ENCODE results near the gene ATG3.

Gene ATG3

DNA sequence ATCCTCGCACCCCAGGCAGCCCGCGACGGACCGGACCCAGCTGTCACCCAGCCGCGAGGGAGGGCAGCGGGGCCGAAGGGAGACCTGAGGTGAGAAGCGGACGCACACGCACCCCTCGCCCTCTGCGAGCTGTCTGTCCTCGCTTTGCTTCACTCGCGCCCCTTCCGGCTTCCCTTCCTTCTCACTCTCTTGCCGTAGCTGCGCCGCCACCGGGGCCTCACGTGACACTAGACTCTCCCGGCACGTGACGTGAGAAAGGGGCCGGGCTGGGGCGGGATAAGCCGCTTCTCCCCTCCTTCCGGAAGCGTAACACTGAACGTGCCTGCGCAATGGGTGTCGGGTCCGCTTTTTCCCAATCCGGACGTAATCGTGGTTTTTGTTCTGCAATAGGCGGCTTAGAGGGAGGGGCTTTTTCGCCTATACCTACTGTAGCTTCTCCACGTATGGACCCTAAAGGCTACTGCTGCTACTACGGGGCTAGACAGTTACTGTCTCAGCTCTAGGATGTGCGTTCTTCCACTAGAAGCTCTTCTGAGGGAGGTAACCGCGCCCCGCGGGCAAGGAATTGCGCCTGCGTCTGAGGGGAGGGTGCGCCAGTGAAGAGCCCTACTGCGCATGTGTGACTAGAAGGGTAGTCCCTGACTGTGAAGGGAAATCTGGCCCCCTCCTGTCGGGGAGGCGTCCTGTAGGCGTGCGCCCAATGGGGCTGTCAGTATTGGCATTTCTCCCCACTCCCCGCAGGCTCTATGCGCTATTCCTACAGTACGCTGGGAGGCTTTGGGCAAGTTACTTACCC lies at the start of gene ATG3, which contains the start of gene SLC35A5:
TSS of gene ATG3 (minus strand) at position 229 of the 796 bp plus-strand sequence. CDS start 434 bp downstream, outside the sequence.
TSS of gene SLC35A5 (plus strand) at position 312 of the 796 bp plus-strand sequence. CDS start 1,359 bp downstream, outside the sequence.
- Histone ChIP-seq H3K36me3 (ENCODE audit: control insufficient read depth in 1 of 2, insufficient read depth in 2 of 2, low read length in 2 of 2) (peaks cover 0 to 13% of the 10 kb centered on the region in 2 donors), H3K9me3 (ENCODE audit: control insufficient read depth in 1 of 2, low read length in 2 of 2) (no peaks in the 10 kb centered on the region), H3K27me3 (ENCODE audit: low read depth, low read length) (no peaks in the 10 kb centered on the region), H3K27ac (ENCODE audit: low read length) (peak within 1 kb of the TSS; percentile 96), H3K4me1 (ENCODE audit: control insufficient read depth in 1 of 2, insufficient read depth in 2 of 2, low read length in 2 of 2) (peaks cover 17 to 21% of the 10 kb centered on the region in 2 donors), H3K4me3 (ENCODE audit: low read depth in 1 of 2, low read length in 2 of 2) (peak within 1 kb of the TSS; percentile 76 to 95)

- H3K36me3 ChIP-seq (ENCODE audit: control insufficient read depth in 1 of 2, insufficient read depth in 2 of 2, low read length in 2 of 2): peaks cover 13 to 56% of the 10 kb centered on the region in 2 donors
- H3K4me3 ChIP-seq (ENCODE audit: low read depth in 1 of 2, low read length in 2 of 2): no peak overlapping the region
- no peaks in the 10 kb centered on the region for H3K27me3 ChIP-seq (ENCODE audit: low read depth, low read length)
- H3K9me3 ChIP-seq (ENCODE audit: control insufficient read depth in 1 of 2, low read length in 2 of 2): no peaks in the 10 kb centered on the region
- H3K4me1 ChIP-seq (ENCODE audit: control insufficient read depth in 1 of 2, insufficient read depth in 2 of 2, low read length in 2 of 2): peaks cover 0 to 3% of the 10 kb centered on the region in 2 donors
- H3K27ac ChIP-seq (ENCODE audit: low read length): no peak overlapping the region
These were observed 48.4 kb upstream of the ATG3 start for GRCh38 chr3:112610121-112610520.

GRCh38 chr3:112607863-112608262 lies 46.1 kb upstream of the ATG3 start:
- H3K36me3 ChIP-seq (ENCODE audit: control insufficient read depth in 1 of 2, insufficient read depth in 2 of 2, low read length in 2 of 2): peaks cover 9 to 64% of the 10 kb centered on the region in 2 donors
- no peaks in the 10 kb centered on the region for H3K9me3 ChIP-seq (ENCODE audit: control insufficient read depth in 1 of 2, low read length in 2 of 2)
- no peak overlapping the region for H3K27ac ChIP-seq (ENCODE audit: low read length)
- H3K27me3 ChIP-seq (ENCODE audit: low read depth, low read length): no peaks in the 10 kb centered on the region
- H3K4me3 ChIP-seq (ENCODE audit: low read depth in 1 of 2, low read length in 2 of 2): no peak overlapping the region
- H3K4me1 ChIP-seq (ENCODE audit: control insufficient read depth in 1 of 2, insufficient read depth in 2 of 2, low read length in 2 of 2): peaks cover 0 to 3% of the 10 kb centered on the region in 2 donors

GRCh38 chr3:112606098-112606497 lies 44.3 kb upstream of the ATG3 start:
- Histone ChIP-seq H3K27ac (ENCODE audit: low read length) (no peak overlapping the region), H3K9me3 (ENCODE audit: control insufficient read depth in 1 of 2, low read length in 2 of 2) (no peaks in the 10 kb centered on the region), H3K4me1 (ENCODE audit: control insufficient read depth in 1 of 2, insufficient read depth in 2 of 2, low read length in 2 of 2) (peaks cover 0 to 3% of the 10 kb centered on the region in 2 donors), H3K27me3 (ENCODE audit: low read depth, low read length) (no peaks in the 10 kb centered on the region), H3K36me3 (ENCODE audit: control insufficient read depth in 1 of 2, insufficient read depth in 2 of 2, low read length in 2 of 2) (peaks cover 9 to 49% of the 10 kb centered on the region in 2 donors), H3K4me3 (ENCODE audit: low read depth in 1 of 2, low read length in 2 of 2) (no peak overlapping the region)

- Histone ChIP-seq H3K27ac (ENCODE audit: low read length) (no peak overlapping the region), H3K27me3 (ENCODE audit: low read depth, low read length) (no peaks in the 10 kb centered on the region), H3K9me3 (ENCODE audit: control insufficient read depth in 1 of 2, low read length in 2 of 2) (no peaks in the 10 kb centered on the region), H3K4me1 (ENCODE audit: control insufficient read depth in 1 of 2, insufficient read depth in 2 of 2, low read length in 2 of 2) (peaks cover 0 to 3% of the 10 kb centered on the region in 2 donors), H3K36me3 (ENCODE audit: control insufficient read depth in 1 of 2, insufficient read depth in 2 of 2, low read length in 2 of 2) (peaks cover 9 to 48% of the 10 kb centered on the region in 2 donors), H3K4me3 (ENCODE audit: low read depth in 1 of 2, low read length in 2 of 2) (no peak overlapping the region)
These were observed 43.5 kb upstream of the ATG3 start for GRCh38 chr3:112605285-112605684.

GRCh38 chr3:112604536-112604935 lies 42.8 kb upstream of the ATG3 start:
- H3K27ac ChIP-seq (ENCODE audit: low read length): no peak overlapping the region
- H3K27me3 ChIP-seq (ENCODE audit: low read depth, low read length): no peaks in the 10 kb centered on the region
- H3K4me3 ChIP-seq (ENCODE audit: low read depth in 1 of 2, low read length in 2 of 2): no peak overlapping the region
- no peaks in the 10 kb centered on the region for H3K9me3 ChIP-seq (ENCODE audit: control insufficient read depth in 1 of 2, low read length in 2 of 2)
- H3K36me3 ChIP-seq (ENCODE audit: control insufficient read depth in 1 of 2, insufficient read depth in 2 of 2, low read length in 2 of 2): peaks cover 6 to 41% of the 10 kb centered on the region in 2 donors
- peaks cover 0 to 3% of the 10 kb centered on the region in 2 donors for H3K4me1 ChIP-seq (ENCODE audit: control insufficient read depth in 1 of 2, insufficient read depth in 2 of 2, low read length in 2 of 2)

GRCh38 chr3:112602217-112602838 lies 40.6 kb upstream of the ATG3 start:
- peaks cover 0 to 3% of the 10 kb centered on the region in 2 donors for H3K4me1 ChIP-seq (ENCODE audit: control insufficient read depth in 1 of 2, insufficient read depth in 2 of 2, low read length in 2 of 2)
- H3K27ac ChIP-seq (ENCODE audit: low read length): no peak overlapping the region

DNA sequence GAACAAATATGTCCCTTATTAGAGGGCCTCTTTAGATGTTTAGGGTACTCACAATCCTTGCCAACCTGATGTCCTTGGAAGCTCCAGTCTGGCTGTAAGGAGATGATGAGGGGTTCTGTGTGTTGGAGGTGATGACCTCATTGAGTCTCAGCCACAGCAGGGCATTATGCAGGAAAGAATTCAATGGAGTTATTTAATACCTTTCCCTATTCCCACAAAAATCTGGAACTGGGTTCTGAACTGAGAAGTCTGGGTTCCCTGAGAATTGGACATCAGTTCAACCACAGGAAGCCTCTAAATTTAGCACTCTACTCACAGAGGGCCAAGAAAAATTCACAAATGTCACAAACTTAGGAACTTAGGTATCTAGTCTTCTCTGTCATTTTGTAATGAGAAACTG lies 37.0 kb upstream of the ATG3 start:
- peaks cover 4 to 11% of the 10 kb centered on the region in 2 donors for H3K36me3 ChIP-seq (ENCODE audit: control insufficient read depth in 1 of 2, insufficient read depth in 2 of 2, low read length in 2 of 2)
- no peaks in the 10 kb centered on the region for H3K9me3 ChIP-seq (ENCODE audit: control insufficient read depth in 1 of 2, low read length in 2 of 2)
- H3K4me3 ChIP-seq (ENCODE audit: low read depth in 1 of 2, low read length in 2 of 2): no peak overlapping the region
- H3K27me3 ChIP-seq (ENCODE audit: low read depth, low read length): no peaks in the 10 kb centered on the region
- H3K4me1 ChIP-seq (ENCODE audit: control insufficient read depth in 1 of 2, insufficient read depth in 2 of 2, low read length in 2 of 2): no peaks in the 10 kb centered on the region
- no peak overlapping the region for H3K27ac ChIP-seq (ENCODE audit: low read length)

More at GRCh38 chr3:112602217-112602838, 40.6 kb upstream of the ATG3 start:
- Histone ChIP-seq H3K27me3 (ENCODE audit: low read depth, low read length) (no peaks in the 10 kb centered on the region), H3K9me3 (ENCODE audit: control insufficient read depth in 1 of 2, low read length in 2 of 2) (no peaks in the 10 kb centered on the region), H3K4me3 (ENCODE audit: low read depth in 1 of 2, low read length in 2 of 2) (no peak overlapping the region), H3K36me3 (ENCODE audit: control insufficient read depth in 1 of 2, insufficient read depth in 2 of 2, low read length in 2 of 2) (peaks cover 6 to 36% of the 10 kb centered on the region in 2 donors)

DNA sequence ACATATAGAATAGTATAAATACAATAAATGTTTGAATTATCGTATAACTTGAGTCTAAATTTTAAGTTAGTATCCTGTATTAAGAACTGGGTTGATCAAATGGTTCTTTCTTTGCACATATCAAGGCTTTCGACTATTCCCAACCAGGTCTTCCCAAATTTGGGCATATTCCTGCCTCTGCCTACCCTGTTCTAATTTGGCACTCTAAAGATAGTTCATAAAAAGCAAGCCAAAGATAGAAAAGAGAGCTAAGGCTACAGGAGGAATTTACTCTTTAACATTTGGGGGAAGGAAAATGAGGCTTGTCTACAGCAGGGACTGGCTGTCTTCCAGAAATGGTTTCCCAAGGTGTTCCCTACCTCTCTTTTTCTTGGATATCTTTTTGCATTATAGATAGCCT lies 36.2 kb upstream of the ATG3 start:
- Histone ChIP-seq H3K36me3 (ENCODE audit: control insufficient read depth in 1 of 2, insufficient read depth in 2 of 2, low read length in 2 of 2) (peaks cover 4 to 16% of the 10 kb centered on the region in 2 donors), H3K27ac (ENCODE audit: low read length) (no peak overlapping the region), H3K4me1 (ENCODE audit: control insufficient read depth in 1 of 2, insufficient read depth in 2 of 2, low read length in 2 of 2) (no peaks in the 10 kb centered on the region)

GRCh38 chr3:112594856-112595255 lies 33.1 kb upstream of the ATG3 start:
- no peak overlapping the region for H3K27ac ChIP-seq (ENCODE audit: low read length)
- H3K9me3 ChIP-seq (ENCODE audit: control insufficient read depth in 1 of 2, low read length in 2 of 2): no peaks in the 10 kb centered on the region
- H3K4me3 ChIP-seq (ENCODE audit: low read depth in 1 of 2, low read length in 2 of 2): no peak overlapping the region
- H3K4me1 ChIP-seq (ENCODE audit: control insufficient read depth in 1 of 2, insufficient read depth in 2 of 2, low read length in 2 of 2): no peaks in the 10 kb centered on the region
- H3K27me3 ChIP-seq (ENCODE audit: low read depth, low read length): no peaks in the 10 kb centered on the region
- peaks cover 4 to 17% of the 10 kb centered on the region in 2 donors for H3K36me3 ChIP-seq (ENCODE audit: control insufficient read depth in 1 of 2, insufficient read depth in 2 of 2, low read length in 2 of 2)

More for the DNA sequence above, 36.2 kb upstream of the ATG3 start:
- no peaks in the 10 kb centered on the region for H3K27me3 ChIP-seq (ENCODE audit: low read depth, low read length)
- H3K4me3 ChIP-seq (ENCODE audit: low read depth in 1 of 2, low read length in 2 of 2): no peak overlapping the region
- no peaks in the 10 kb centered on the region for H3K9me3 ChIP-seq (ENCODE audit: control insufficient read depth in 1 of 2, low read length in 2 of 2)

DNA sequence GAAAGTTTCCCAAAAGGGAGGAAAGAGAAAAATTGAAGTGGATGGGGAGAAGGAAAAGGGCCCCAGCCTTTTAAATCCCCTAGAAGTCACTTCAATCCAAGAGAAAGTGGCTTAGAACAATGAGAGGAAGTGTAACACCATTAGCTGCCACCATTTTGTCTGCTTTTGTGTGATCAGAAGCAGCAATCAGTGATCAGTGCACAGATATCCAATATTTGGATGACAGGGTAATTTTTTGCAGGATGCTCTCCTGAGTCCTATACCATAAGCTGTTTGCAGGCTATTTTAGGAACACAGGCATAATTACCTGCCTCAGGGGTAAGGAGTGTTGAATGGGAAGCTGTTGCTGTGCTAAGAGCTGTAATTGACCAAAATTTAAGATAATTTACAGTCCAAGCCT lies 31.5 kb upstream of the ATG3 start:
- H3K4me3 ChIP-seq (ENCODE audit: low read depth in 1 of 2, low read length in 2 of 2): no peak overlapping the region
- H3K27ac ChIP-seq (ENCODE audit: low read length): no peak overlapping the region
- H3K4me1 ChIP-seq (ENCODE audit: control insufficient read depth in 1 of 2, insufficient read depth in 2 of 2, low read length in 2 of 2): no peaks in the 10 kb centered on the region
- H3K36me3 ChIP-seq (ENCODE audit: control insufficient read depth in 1 of 2, insufficient read depth in 2 of 2, low read length in 2 of 2): peaks cover 4 to 13% of the 10 kb centered on the region in 2 donors
- H3K27me3 ChIP-seq (ENCODE audit: low read depth, low read length): no peaks in the 10 kb centered on the region
- no peaks in the 10 kb centered on the region for H3K9me3 ChIP-seq (ENCODE audit: control insufficient read depth in 1 of 2, low read length in 2 of 2)
